Measurements from ENCODE around the gene SLC35F4.
A peak's percentile ranks its signal among the peaks of the same experiment; 100 is the strongest.
"Not testable (repeated sequence)": the region's sequence is repeated elsewhere in the genome, so short reads cannot be mapped to it uniquely, and the experiment has no call there.

SLC35F4 gene

GRCh38 chr14:57736391-57736790 lies 129.5 kb downstream of the SLC35F4 start:
- Histone ChIP-seq H3K27me3 (replicated peaks) (no peaks in the 10 kb centered on the region), H3K36me3 (replicated peaks) (no peaks in the 10 kb centered on the region), H3K4me3 (ENCODE audit: low read depth, low read length) (no peak overlapping the region), H3K27ac (no peak overlapping the region)
- TF ChIP-seq, protein P1, sequence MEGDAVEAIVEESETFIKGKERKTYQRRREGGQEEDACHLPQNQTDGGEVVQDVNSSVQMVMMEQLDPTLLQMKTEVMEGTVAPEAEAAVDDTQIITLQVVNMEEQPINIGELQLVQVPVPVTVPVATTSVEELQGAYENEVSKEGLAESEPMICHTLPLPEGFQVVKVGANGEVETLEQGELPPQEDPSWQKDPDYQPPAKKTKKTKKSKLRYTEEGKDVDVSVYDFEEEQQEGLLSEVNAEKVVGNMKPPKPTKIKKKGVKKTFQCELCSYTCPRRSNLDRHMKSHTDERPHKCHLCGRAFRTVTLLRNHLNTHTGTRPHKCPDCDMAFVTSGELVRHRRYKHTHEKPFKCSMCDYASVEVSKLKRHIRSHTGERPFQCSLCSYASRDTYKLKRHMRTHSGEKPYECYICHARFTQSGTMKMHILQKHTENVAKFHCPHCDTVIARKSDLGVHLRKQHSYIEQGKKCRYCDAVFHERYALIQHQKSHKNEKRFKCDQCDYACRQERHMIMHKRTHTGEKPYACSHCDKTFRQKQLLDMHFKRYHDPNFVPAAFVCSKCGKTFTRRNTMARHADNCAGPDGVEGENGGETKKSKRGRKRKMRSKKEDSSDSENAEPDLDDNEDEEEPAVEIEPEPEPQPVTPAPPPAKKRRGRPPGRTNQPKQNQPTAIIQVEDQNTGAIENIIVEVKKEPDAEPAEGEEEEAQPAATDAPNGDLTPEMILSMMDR (IDR thresholded peaks at IDR 0.05; ENCODE audit: low read depth, low read length, missing control alignments), result no peak
- in situ Hi-C loops (cut with HindIII; ENCODE audit: low pct_ligation_motif_present, low sequenced_read_pairs), result no loop called here
- no peak for DNase-seq

DNA sequence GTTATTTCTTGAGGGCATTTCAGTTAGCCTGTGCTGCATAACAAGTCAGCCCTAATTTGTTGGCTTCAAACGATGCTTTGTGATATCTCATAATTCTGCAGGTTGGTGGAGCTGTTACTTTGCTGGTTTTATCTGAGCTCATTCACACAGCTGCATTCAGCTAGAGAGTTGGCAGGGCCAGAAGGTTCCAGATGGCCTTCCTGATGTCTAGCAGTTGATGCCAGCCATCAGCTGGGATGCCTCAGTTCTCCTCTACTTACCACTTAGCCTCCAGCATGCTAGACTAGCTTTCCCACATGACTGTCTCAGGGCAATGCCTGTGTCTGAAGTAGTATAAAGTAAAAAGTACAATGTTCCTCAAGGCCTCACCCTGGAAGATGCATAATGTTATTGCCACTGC lies 130.6 kb downstream of the SLC35F4 start:
- TF ChIP-seq, protein P1 (IDR thresholded peaks at IDR 0.05; ENCODE audit: low read depth, low read length, missing control alignments), result no peak
- Histone ChIP-seq H3K36me3 (replicated peaks) (no peaks in the 10 kb centered on the region), H3K27ac (no peak overlapping the region), H3K4me3 (ENCODE audit: low read depth, low read length) (no peak overlapping the region), H3K27me3 (replicated peaks) (no peaks in the 10 kb centered on the region)
- no peak for DNase-seq
- in situ Hi-C loops (cut with HindIII; ENCODE audit: low pct_ligation_motif_present, low sequenced_read_pairs), result no loop called here

DNA sequence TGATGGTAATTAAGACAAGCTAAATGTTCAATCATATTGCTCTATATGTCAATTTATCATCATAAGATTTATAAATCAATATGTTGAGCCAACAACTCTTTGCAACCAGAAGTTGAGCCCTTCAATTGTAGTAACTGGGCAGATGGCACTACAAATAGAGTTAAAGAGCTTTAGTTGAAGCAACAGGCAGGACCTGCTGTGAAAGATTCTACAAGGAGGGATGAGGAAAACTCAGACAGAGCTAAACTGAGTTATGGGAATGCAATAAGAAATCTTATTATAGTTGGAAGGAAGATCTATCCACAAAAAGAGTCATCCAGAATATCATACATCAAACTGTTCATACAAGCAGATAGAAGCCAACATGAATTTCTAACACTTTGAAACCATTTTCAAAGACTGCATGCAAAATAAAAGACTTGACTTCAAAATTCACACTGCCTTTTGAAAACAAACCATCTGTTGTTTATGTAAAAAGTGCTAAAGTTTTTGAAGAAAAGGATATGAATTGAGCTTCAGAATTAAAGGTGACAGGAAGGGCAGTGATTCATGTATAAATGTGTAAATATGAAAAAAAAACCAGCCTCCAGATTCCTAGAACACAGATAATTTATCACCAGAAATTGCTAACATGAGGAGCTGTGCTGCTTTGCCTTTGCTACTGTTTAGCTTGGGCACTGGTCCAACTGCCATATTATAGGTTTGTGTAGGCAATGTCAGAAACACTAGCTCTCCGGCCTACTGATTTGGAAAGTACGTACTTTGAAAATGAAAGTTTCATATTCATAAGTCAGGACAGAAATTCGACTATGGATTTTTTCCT lies 133.2 kb downstream of the SLC35F4 start:
- in situ Hi-C loops (cut with HindIII; ENCODE audit: low pct_ligation_motif_present, low sequenced_read_pairs), result no loop called here
- H3K27me3 ChIP-seq (replicated peaks), result no peaks in the 10 kb centered on the region
- DNase-seq, result peak; percentile 64
- TF ChIP-seq, protein P1 (IDR thresholded peaks at IDR 0.05; ENCODE audit: low read depth, low read length, missing control alignments), result no peak
- no peak overlapping the region for H3K27ac ChIP-seq
- no peak overlapping the region for H3K4me3 ChIP-seq (ENCODE audit: low read depth, low read length)
- H3K36me3 ChIP-seq (replicated peaks), result no peaks in the 10 kb centered on the region

DNA sequence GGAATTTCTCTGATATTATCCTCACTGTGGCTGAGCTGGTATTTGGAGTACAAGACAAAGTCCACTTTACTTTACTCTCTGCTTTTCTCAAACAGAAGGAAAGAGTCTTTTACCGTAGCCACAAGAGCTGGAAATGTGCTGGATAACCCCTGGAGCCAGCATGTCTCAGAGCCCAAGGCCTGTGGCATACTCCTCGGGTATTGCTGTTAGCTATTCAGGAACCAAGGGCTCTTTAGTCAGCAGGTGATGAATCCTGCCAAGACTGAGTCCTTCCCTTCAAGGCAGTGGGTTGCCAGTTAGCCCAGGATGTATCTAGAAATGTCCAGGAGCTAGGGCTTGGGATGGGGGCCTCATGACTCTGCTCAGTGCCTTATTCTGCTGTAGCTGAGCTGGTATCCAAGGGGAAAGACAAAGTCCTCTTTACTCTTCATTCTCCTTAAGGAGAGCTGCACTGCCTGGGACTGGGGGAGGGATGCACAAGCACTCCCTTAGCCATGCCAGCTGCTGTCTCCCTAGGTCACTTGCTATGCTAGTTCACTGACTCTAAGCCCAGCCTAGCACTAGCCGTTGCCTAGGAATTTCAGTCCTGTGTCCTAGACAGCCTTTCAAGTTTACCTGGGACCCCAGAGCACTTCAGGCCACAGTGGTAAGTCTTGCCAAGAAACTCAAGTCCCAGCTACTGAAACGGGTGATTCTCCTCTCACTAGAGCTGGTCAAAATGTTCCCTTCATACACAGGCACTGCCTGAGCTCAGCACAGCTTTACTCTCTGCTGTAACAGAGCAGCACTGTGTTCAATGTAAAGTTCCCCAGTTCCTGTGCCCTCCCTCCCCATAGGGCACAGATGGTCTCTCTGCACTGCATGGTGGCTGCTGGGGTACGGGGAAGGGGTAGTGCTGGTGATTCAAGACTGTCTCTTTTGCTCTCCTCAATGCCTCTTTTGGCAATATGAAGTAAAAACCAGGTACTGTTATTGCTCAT lies 136.4 kb downstream of the SLC35F4 start:
- no peak for DNase-seq
- H3K36me3 ChIP-seq (replicated peaks), result no peaks in the 10 kb centered on the region
- H3K27ac ChIP-seq, result no peak overlapping the region
- TF ChIP-seq, protein P1 (IDR thresholded peaks at IDR 0.05; ENCODE audit: low read depth, low read length, missing control alignments), result no peak
- no peak overlapping the region for H3K4me3 ChIP-seq (ENCODE audit: low read depth, low read length)
- H3K27me3 ChIP-seq (replicated peaks), result no peaks in the 10 kb centered on the region
- in situ Hi-C loops (cut with HindIII; ENCODE audit: low pct_ligation_motif_present, low sequenced_read_pairs), result no loop called here

GRCh38 chr14:57725399-57726077 lies 140.4 kb downstream of the SLC35F4 start:
- Histone ChIP-seq H3K4me3 (ENCODE audit: low read depth, low read length) (no peak overlapping the region), H3K27me3 (replicated peaks) (no peaks in the 10 kb centered on the region), H3K36me3 (replicated peaks) (no peaks in the 10 kb centered on the region), H3K27ac (no peak overlapping the region)
- in situ Hi-C loops (cut with HindIII; ENCODE audit: low pct_ligation_motif_present, low sequenced_read_pairs), result no loop called here
- TF ChIP-seq, protein P1 (IDR thresholded peaks at IDR 0.05; ENCODE audit: low read depth, low read length, missing control alignments), result no peak
- DNase-seq, result peak; percentile 63

GRCh38 chr14:57722141-57722540 lies 143.8 kb downstream of the SLC35F4 start:
- in situ Hi-C loops (cut with HindIII; ENCODE audit: low pct_ligation_motif_present, low sequenced_read_pairs); DNase-seq; H3K36me3 ChIP-seq (replicated peaks); H3K27ac ChIP-seq; H3K27me3 ChIP-seq (replicated peaks); H3K4me3 ChIP-seq (ENCODE audit: low read depth, low read length): not testable (repeated sequence)
